ENCODE data around the gene PCDHGC4.

PCDHGC4 gene

DNA sequence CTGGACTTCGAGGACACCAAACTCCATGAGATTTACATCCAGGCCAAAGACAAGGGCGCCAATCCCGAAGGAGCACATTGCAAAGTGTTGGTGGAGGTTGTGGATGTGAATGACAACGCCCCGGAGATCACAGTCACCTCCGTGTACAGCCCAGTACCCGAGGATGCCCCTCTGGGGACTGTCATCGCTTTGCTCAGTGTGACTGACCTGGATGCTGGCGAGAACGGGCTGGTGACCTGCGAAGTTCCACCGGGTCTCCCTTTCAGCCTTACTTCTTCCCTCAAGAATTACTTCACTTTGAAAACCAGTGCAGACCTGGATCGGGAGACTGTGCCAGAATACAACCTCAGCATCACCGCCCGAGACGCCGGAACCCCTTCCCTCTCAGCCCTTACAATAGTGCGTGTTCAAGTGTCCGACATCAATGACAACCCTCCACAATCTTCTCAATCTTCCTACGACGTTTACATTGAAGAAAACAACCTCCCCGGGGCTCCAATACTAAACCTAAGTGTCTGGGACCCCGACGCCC is 7.7 kb upstream of the PCDHGC4 start:
- no peak for ATAC-seq
- no peak for TF ChIP-seq PATZ1 (CRISPR knock-in tag; IDR thresholded peaks at IDR 0.05; ENCODE audit: borderline replicate concordance)
- TF ChIP-seq, protein P1, sequence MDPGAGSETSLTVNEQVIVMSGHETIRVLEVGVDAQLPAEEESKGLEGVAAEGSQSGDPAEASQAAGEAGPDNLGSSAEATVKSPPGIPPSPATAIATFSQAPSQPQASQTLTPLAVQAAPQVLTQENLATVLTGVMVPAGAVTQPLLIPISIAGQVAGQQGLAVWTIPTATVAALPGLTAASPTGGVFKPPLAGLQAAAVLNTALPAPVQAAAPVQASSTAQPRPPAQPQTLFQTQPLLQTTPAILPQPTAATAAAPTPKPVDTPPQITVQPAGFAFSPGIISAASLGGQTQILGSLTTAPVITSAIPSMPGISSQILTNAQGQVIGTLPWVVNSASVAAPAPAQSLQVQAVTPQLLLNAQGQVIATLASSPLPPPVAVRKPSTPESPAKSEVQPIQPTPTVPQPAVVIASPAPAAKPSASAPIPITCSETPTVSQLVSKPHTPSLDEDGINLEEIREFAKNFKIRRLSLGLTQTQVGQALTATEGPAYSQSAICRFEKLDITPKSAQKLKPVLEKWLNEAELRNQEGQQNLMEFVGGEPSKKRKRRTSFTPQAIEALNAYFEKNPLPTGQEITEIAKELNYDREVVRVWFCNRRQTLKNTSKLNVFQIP (CRISPR knock-in tag; IDR thresholded peaks at IDR 0.05; ENCODE audit: borderline replicate concordance, low read depth) = no peak
- no peak for TF ChIP-seq ZNF70 (CRISPR knock-in tag; IDR thresholded peaks at IDR 0.05)
- no peak for TF ChIP-seq PPARA (CRISPR knock-in tag; IDR thresholded peaks at IDR 0.05; ENCODE audit: borderline replicate concordance)
- TF ChIP-seq BACH2 (CRISPR knock-in tag; IDR thresholded peaks at IDR 0.05; ENCODE audit: borderline replicate concordance) = no peak
- TF ChIP-seq RARB (CRISPR knock-in tag; IDR thresholded peaks at IDR 0.05) = no peak
- no peak for TF ChIP-seq TCF4 (CRISPR knock-in tag; IDR thresholded peaks at IDR 0.05; ENCODE audit: borderline replicate concordance)
- TF ChIP-seq ZC3H10 (CRISPR knock-in tag; IDR thresholded peaks at IDR 0.05) = no peak
- TF ChIP-seq, protein P2, sequence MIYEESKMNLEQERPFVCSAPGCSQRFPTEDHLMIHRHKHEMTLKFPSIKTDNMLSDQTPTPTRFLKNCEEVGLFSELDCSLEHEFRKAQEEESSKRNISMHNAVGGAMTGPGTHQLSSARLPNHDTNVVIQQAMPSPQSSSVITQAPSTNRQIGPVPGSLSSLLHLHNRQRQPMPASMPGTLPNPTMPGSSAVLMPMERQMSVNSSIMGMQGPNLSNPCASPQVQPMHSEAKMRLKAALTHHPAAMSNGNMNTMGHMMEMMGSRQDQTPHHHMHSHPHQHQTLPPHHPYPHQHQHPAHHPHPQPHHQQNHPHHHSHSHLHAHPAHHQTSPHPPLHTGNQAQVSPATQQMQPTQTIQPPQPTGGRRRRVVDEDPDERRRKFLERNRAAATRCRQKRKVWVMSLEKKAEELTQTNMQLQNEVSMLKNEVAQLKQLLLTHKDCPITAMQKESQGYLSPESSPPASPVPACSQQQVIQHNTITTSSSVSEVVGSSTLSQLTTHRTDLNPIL (CRISPR knock-in tag; IDR thresholded peaks at IDR 0.05; ENCODE audit: low read depth) = no peak
- TF ChIP-seq ARNTL (CRISPR knock-in tag; IDR thresholded peaks at IDR 0.05; ENCODE audit: borderline replicate concordance, low read depth) = no peak
- no peak for TF ChIP-seq ISL1 (CRISPR knock-in tag; IDR thresholded peaks at IDR 0.05)
- TF ChIP-seq ESRRG (CRISPR knock-in tag; IDR thresholded peaks at IDR 0.05) = no peak

- peak; percentile 7 for ATAC-seq
Observed at GRCh38 chr5:141477815-141478214, 7.0 kb upstream of the PCDHGC4 start.

DNA sequence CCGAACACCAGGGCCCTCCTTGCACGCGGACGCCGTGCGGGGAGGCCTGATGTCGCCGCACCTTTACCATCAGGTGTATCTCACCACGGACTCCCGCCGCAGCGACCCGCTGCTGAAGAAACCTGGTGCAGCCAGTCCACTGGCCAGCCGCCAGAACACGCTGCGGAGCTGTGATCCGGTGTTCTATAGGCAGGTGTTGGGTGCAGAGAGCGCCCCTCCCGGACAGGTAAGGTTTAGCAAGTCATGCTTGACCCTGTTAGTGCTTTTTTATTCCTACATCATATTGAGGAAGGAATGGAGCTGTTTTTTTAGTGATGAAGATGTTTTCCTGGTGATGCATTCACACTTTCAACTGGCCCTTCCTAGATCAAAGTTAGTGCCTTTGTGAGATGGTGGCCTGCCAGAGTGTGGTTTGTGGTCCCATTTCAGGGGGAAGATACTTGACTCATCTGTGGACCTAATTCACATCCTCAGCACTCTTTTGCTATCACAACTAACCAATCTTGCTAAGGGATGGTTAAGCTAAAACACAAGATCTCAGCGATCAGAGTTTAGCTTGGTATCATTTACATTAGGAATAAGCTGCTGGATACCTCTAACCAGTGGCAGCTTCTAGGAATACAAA is 6.4 kb upstream of the PCDHGC4 start:
- TF ChIP-seq ZNF8 (CRISPR knock-in tag; IDR thresholded peaks at IDR 0.05) = no peak
- TF ChIP-seq, protein P1 (CRISPR knock-in tag; IDR thresholded peaks at IDR 0.05; ENCODE audit: borderline replicate concordance, low read depth) = no peak
- no peak for TF ChIP-seq PATZ1 (CRISPR knock-in tag; IDR thresholded peaks at IDR 0.05; ENCODE audit: borderline replicate concordance)
- no peak for TF ChIP-seq ZNF565 (CRISPR knock-in tag; conservative IDR thresholded peaks at IDR 0.05; ENCODE audit: low read depth)
- no peak for TF ChIP-seq CSRNP3 (CRISPR knock-in tag; IDR thresholded peaks at IDR 0.05)
- TF ChIP-seq TCF4 (CRISPR knock-in tag; IDR thresholded peaks at IDR 0.05; ENCODE audit: borderline replicate concordance) = no peak
- TF ChIP-seq RARB (CRISPR knock-in tag; IDR thresholded peaks at IDR 0.05) = no peak
- TF ChIP-seq, protein P2 (CRISPR knock-in tag; IDR thresholded peaks at IDR 0.05; ENCODE audit: low read depth) = no peak
- no peak for TF ChIP-seq SNAI2 (CRISPR knock-in tag; IDR thresholded peaks at IDR 0.05)
- TF ChIP-seq GLIS3 (CRISPR knock-in tag; IDR thresholded peaks at IDR 0.05) = no peak

More at GRCh38 chr5:141477815-141478214, 7.0 kb upstream of the PCDHGC4 start:
- no peak for TF ChIP-seq ZC3H10 (CRISPR knock-in tag; IDR thresholded peaks at IDR 0.05)
- TF ChIP-seq TCF4 (CRISPR knock-in tag; IDR thresholded peaks at IDR 0.05; ENCODE audit: borderline replicate concordance) = no peak
- no peak for TF ChIP-seq RARB (CRISPR knock-in tag; IDR thresholded peaks at IDR 0.05)
- TF ChIP-seq ZNF8 (CRISPR knock-in tag; IDR thresholded peaks at IDR 0.05) = no peak
- no peak for TF ChIP-seq CSRNP3 (CRISPR knock-in tag; IDR thresholded peaks at IDR 0.05)
- TF ChIP-seq ZNF565 (CRISPR knock-in tag; conservative IDR thresholded peaks at IDR 0.05; ENCODE audit: low read depth) = no peak
- TF ChIP-seq BACH2 (CRISPR knock-in tag; IDR thresholded peaks at IDR 0.05; ENCODE audit: borderline replicate concordance) = no peak

More for the DNA sequence above, 6.4 kb upstream of the PCDHGC4 start:
- ATAC-seq = no peak

Data from SK-N-SH treated with all-trans-retinoic acid at 6 μM for 48 hours (cell line).